WERI-Rb-1 (cell line): ENCODE data around the gene METTL23.

Experiments used
- DNase-seq: peaks from one replicate; pipeline ENCODE4 v3.0.0-alpha.2; 2020
- H3K27ac ChIP-seq: fragments of 250-450 bp; sonication (Bioruptor Pico); 2 replicates; pipeline ENCODE4 v1.5.1; 2020; ENCODE audit warnings: mild to moderate bottlenecking, moderate library complexity
- H3K27me3 ChIP-seq: fragments of 250-450 bp; sonication (Bioruptor Pico); 2 replicates; pipeline ENCODE4 v1.5.1; 2021; ENCODE audit warnings: mild to moderate bottlenecking, low read depth, moderate library complexity; ENCODE audit not compliant: insufficient read depth, severe bottlenecking
- H3K36me3 ChIP-seq: fragments of 250-450 bp; sonication (Bioruptor Pico); 2 replicates; pipeline ENCODE4 v1.5.1; 2020; ENCODE audit warnings: mild to moderate bottlenecking, moderate library complexity
- H3K4me3 ChIP-seq: 2 replicates; pipeline ENCODE4 v1.5.1; 2011; ENCODE audit warnings: low read depth, mild to moderate bottlenecking, control low read depth, low read length
- H3K9me3 ChIP-seq: fragments of 250-450 bp; sonication (Bioruptor Pico); 2 replicates; pipeline ENCODE4 v1.5.1; 2021; ENCODE audit warnings: mild to moderate bottlenecking, moderate library complexity; ENCODE audit not compliant: severe bottlenecking
- CTCF ChIP-seq: IDR thresholded peaks from 2 replicates; pipeline ENCODE4 v1.5.1; 2011; ENCODE audit warnings: low read depth, mild to moderate bottlenecking, control low read depth, inconsistent platforms, low read length

Gene METTL23

GRCh38 chr17:76732734-76733617 lies 6.3 kb downstream of the METTL23 start:
- peaks cover 80% of the 10 kb centered on the region for H3K36me3 ChIP-seq
- H3K27me3 ChIP-seq: no peaks in the 10 kb centered on the region
- H3K9me3 ChIP-seq: no peaks in the 10 kb centered on the region
- no peak overlapping the region for H3K4me3 ChIP-seq
- no peak overlapping the region for H3K27ac ChIP-seq
- TF ChIP-seq CTCF: no peak
- DNase-seq: no peak

- H3K9me3 ChIP-seq: no peaks in the 10 kb centered on the region
- no peak overlapping the region for H3K4me3 ChIP-seq
- TF ChIP-seq CTCF: no peak
- no peak for DNase-seq
- no peaks in the 10 kb centered on the region for H3K27me3 ChIP-seq
- peaks cover 80% of the 10 kb centered on the region for H3K36me3 ChIP-seq
- no peak overlapping the region for H3K27ac ChIP-seq
Measured at GRCh38 chr17:76733618-76733957, 6.9 kb downstream of the METTL23 start.

- no peak for TF ChIP-seq CTCF
- H3K27me3 ChIP-seq: no peaks in the 10 kb centered on the region
- H3K9me3 ChIP-seq: no peaks in the 10 kb centered on the region
- peaks cover 76% of the 10 kb centered on the region for H3K36me3 ChIP-seq
- peak overlapping the region; percentile 94 for H3K4me3 ChIP-seq
- DNase-seq: no peak
- 0 out of 2 replicates have a peak overlapping the region, but pooled peaks have one; percentile 2 for H3K27ac ChIP-seq
Measured at GRCh38 chr17:76734080-76734840, 7.6 kb downstream of the METTL23 start.

- no peak for DNase-seq
- Histone ChIP-seq H3K4me3 (peak overlapping the region; percentile 94), H3K27me3 (no peaks in the 10 kb centered on the region), H3K27ac (peak overlapping the region; percentile 100; the same call in 1 of the 2 replicates), H3K9me3 (no peaks in the 10 kb centered on the region), H3K36me3 (peaks cover 69% of the 10 kb centered on the region)
- TF ChIP-seq CTCF: no peak
Measured at GRCh38 chr17:76735006-76735405, 8.4 kb downstream of the METTL23 start.

- no peaks in the 10 kb centered on the region for H3K9me3 ChIP-seq
- peaks cover 62% of the 10 kb centered on the region for H3K36me3 ChIP-seq
- H3K27ac ChIP-seq: peak overlapping the region; percentile 100
- no peaks in the 10 kb centered on the region for H3K27me3 ChIP-seq
- no peak for TF ChIP-seq CTCF
- no peak for DNase-seq
- H3K4me3 ChIP-seq: peak overlapping the region; percentile 94
Measured at GRCh38 chr17:76735586-76736348, 9.1 kb downstream of the METTL23 start.
